Superior temporal gyrus (tissue), 1 donor: ENCODE measurements around the gene DNAJB11.

Experiments
- DNase-seq: peaks from one replicate; pipeline ENCODE4 v3.0.0-alpha.2; 2016; ENCODE audit errors: extremely low spot score

The DNAJB11 gene

GRCh38 chr3:186596568-186597287, 26.2 kb downstream of the DNAJB11 start:
- no peak for DNase-seq

- DNase-seq, result no peak
Measured at GRCh38 chr3:186598108-186598784, 27.7 kb downstream of the DNAJB11 start.

GRCh38 chr3:186598794-186599141, 28.2 kb downstream of the DNAJB11 start:
- no peak for DNase-seq

- DNase-seq, result no peak
Measured at GRCh38 chr3:186599142-186599784, 28.7 kb downstream of the DNAJB11 start.

GRCh38 chr3:186599785-186600166, 29.3 kb downstream of the DNAJB11 start:
- DNase-seq, result no peak

GRCh38 chr3:186600896-186601295, 30.4 kb downstream of the DNAJB11 start:
- no peak for DNase-seq

- no peak for DNase-seq
Measured at GRCh38 chr3:186603159-186603558, 32.6 kb downstream of the DNAJB11 start.

GRCh38 chr3:186605078-186605477, 34.6 kb downstream of the DNAJB11 start:
- DNase-seq, result no peak

- no peak for DNase-seq
Measured at GRCh38 chr3:186605561-186606545, 35.3 kb downstream of the DNAJB11 start.

- no peak for DNase-seq
Measured at GRCh38 chr3:186608624-186609215, 38.2 kb downstream of the DNAJB11 start.

GRCh38 chr3:186609247-186609868, 38.8 kb downstream of the DNAJB11 start:
- no peak for DNase-seq

GRCh38 chr3:186612065-186612464, 41.5 kb downstream of the DNAJB11 start:
- DNase-seq, result no peak

GRCh38 chr3:186612721-186613636, 42.5 kb downstream of the DNAJB11 start, which contains the start of gene AHSG:
AHSG (plus strand) TSS chr3:186613060; CDS start chr3:186613142, 82 bp downstream.
- no peak for DNase-seq

- no peak for DNase-seq
Measured at GRCh38 chr3:186613637-186614265, 43.2 kb downstream of the DNAJB11 start.

GRCh38 chr3:186614266-186614596, 43.7 kb downstream of the DNAJB11 start:
- no peak for DNase-seq

- DNase-seq, result peak; percentile 94
Measured at GRCh38 chr3:186614597-186615483, 44.3 kb downstream of the DNAJB11 start.

- no peak for DNase-seq
Measured at GRCh38 chr3:186616299-186616617, 45.7 kb downstream of the DNAJB11 start.
